DND-41 (cell line): Measurements from ENCODE around the gene RAB42.

Experiments used
- CTCF ChIP-seq: IDR thresholded peaks from 2 replicates; pipeline ENCODE4 v1.5.1; 2012; ENCODE audit warnings: borderline replicate concordance, low read length, moderate library complexity, mild to moderate bottlenecking; ENCODE audit not compliant: poor library complexity, severe bottlenecking; ENCODE audit errors: extremely low read depth
- EZH2 ChIP-seq: IDR thresholded peaks from 3 replicates; pipeline ENCODE4 v1.6.1; 2012; ENCODE audit warnings: borderline replicate concordance, low read depth, mild to moderate bottlenecking, moderate library complexity, low read length, inconsistent platforms; ENCODE audit not compliant: severe bottlenecking

- TF ChIP-seq CTCF: no peak
- TF ChIP-seq EZH2: no peak
Observed at GRCh38 chr1:28642056-28642846, 50.2 kb downstream of the RAB42 start.
